GM12878 (cell line): ENCODE results near the gene MYBPHL.

Experiments
- CBFB ChIP-seq: IDR thresholded peaks from 2 replicates; pipeline ENCODE4 v1.6.1; 2016; ENCODE audit warnings: antibody characterized with exemption, low read depth
- CEBPZ ChIP-seq: fragments of 150-350 bp; IDR thresholded peaks from 2 replicates; pipeline ENCODE4 v1.6.1; 2016; ENCODE audit warnings: low read depth, low read length

- TF ChIP-seq CBFB = no peak
- no peak for TF ChIP-seq CEBPZ
Measured at GRCh38 chr1:109263597-109264378, 43.0 kb downstream of the MYBPHL start.
